PC-9 (cell line): Measurements from ENCODE around the gene EVPL.

Source experiments
- EZH2 ChIP-seq: fragments of 200-600 bp; sonication (generic); IDR thresholded peaks from 2 replicates; pipeline ENCODE4 v1.8.0; 2017; ENCODE audit warnings: antibody characterized with exemption, low read depth
- TF ChIP-seq, protein P1 (sequence below): fragments of 200-600 bp; sonication (generic); conservative IDR thresholded peaks from 2 replicates; pipeline ENCODE4 v1.6.1; 2017; ENCODE audit warnings: mixed run types, antibody characterized with exemption, mild to moderate bottlenecking, moderate library complexity

- TF ChIP-seq, protein P1, sequence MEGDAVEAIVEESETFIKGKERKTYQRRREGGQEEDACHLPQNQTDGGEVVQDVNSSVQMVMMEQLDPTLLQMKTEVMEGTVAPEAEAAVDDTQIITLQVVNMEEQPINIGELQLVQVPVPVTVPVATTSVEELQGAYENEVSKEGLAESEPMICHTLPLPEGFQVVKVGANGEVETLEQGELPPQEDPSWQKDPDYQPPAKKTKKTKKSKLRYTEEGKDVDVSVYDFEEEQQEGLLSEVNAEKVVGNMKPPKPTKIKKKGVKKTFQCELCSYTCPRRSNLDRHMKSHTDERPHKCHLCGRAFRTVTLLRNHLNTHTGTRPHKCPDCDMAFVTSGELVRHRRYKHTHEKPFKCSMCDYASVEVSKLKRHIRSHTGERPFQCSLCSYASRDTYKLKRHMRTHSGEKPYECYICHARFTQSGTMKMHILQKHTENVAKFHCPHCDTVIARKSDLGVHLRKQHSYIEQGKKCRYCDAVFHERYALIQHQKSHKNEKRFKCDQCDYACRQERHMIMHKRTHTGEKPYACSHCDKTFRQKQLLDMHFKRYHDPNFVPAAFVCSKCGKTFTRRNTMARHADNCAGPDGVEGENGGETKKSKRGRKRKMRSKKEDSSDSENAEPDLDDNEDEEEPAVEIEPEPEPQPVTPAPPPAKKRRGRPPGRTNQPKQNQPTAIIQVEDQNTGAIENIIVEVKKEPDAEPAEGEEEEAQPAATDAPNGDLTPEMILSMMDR, result no peak
- TF ChIP-seq EZH2, result no peak
Measured at GRCh38 chr17:75987041-75987440, 40.1 kb downstream of the EVPL start.
